Right atrium auricular region (tissue), 2 donors: ENCODE results near the gene DUSP7. TPM values are rescaled to one million over a fixed set of nuclear protein-coding genes. Genes with fewer than 3 reads are reported as not detected.

Experiments
- DNase-seq: peaks from one replicate; pipeline ENCODE4 v3.0.0-alpha.2; 2019; ENCODE audit warnings: low spot score
- H3K27ac ChIP-seq, 2 donors: fragments of 200-600 bp; sonication (generic); 1 replicate in 1 of 2; 2 replicates in 1 of 2; pipeline ENCODE4 v1.5.1; 2016 to 2019
- H3K27me3 ChIP-seq, 2 donors: fragments of 200-600 bp; sonication (generic); one replicate each; pipeline versions ENCODE4 v1.5.1 to v1.6.0; 2017 to 2019
- H3K36me3 ChIP-seq: fragments of 200-600 bp; sonication (generic); one replicate; pipeline ENCODE4 v1.5.1; 2016
- H3K4me1 ChIP-seq, 2 donors: fragments of 200-600 bp; sonication (generic); one replicate each; pipeline versions ENCODE4 v1.5.1 to v1.6.0; 2017 to 2019
- H3K4me3 ChIP-seq, 2 donors: fragments of 200-600 bp; sonication (generic); 1 replicate in 1 of 2; 2 replicates in 1 of 2; pipeline ENCODE4 v1.5.1; 2017 to 2019; ENCODE audit warnings: mild to moderate bottlenecking in 1 of 2, moderate library complexity in 1 of 2
- H3K9me3 ChIP-seq, 2 donors: fragments of 200-600 bp; sonication (generic); one replicate each; pipeline ENCODE4 v1.5.1; 2019
- total RNA-seq, 2 donors: library from RNA; depleted of rRNA; stranded (reverse); fragments of >200 nt; gene quantifications; one replicate each; pipeline ENCODE4 v1.1.0, GENCODE V29; 2016
- TF ChIP-seq, protein P1 (sequence below), 2 donors: fragments of 200-600 bp; sonication (generic); IDR thresholded peaks; one replicate each; pipeline ENCODE4 v1.5.1; 2019; ENCODE audit warnings: antibody characterized with exemption in 2 of 2

The DUSP7 gene
- total RNA-seq, 2 donors from 2014 or later, result 17.7 to 33.7 TPM

- H3K36me3 ChIP-seq, result no peaks in the 10 kb centered on the region
- H3K27ac ChIP-seq, result no peak overlapping the region
- DNase-seq, result no peak
- H3K4me3 ChIP-seq, result no peak overlapping the region
- no peaks in the 10 kb centered on the region for H3K9me3 ChIP-seq
- peaks cover 0 to 59% of the 10 kb centered on the region in 2 donors for H3K4me1 ChIP-seq
- TF ChIP-seq, protein P1, sequence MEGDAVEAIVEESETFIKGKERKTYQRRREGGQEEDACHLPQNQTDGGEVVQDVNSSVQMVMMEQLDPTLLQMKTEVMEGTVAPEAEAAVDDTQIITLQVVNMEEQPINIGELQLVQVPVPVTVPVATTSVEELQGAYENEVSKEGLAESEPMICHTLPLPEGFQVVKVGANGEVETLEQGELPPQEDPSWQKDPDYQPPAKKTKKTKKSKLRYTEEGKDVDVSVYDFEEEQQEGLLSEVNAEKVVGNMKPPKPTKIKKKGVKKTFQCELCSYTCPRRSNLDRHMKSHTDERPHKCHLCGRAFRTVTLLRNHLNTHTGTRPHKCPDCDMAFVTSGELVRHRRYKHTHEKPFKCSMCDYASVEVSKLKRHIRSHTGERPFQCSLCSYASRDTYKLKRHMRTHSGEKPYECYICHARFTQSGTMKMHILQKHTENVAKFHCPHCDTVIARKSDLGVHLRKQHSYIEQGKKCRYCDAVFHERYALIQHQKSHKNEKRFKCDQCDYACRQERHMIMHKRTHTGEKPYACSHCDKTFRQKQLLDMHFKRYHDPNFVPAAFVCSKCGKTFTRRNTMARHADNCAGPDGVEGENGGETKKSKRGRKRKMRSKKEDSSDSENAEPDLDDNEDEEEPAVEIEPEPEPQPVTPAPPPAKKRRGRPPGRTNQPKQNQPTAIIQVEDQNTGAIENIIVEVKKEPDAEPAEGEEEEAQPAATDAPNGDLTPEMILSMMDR (IDR thresholded peaks at IDR 0.05), result no peak
- H3K27me3 ChIP-seq, result no peaks in the 10 kb centered on the region
Observed at GRCh38 chr3:52013802-52014598, 42.4 kb downstream of the DUSP7 start.

- Histone ChIP-seq H3K4me3 (no peak overlapping the region), H3K36me3 (no peaks in the 10 kb centered on the region), H3K4me1 (peaks cover 0 to 51% of the 10 kb centered on the region in 2 donors), H3K9me3 (no peaks in the 10 kb centered on the region), H3K27me3 (no peaks in the 10 kb centered on the region), H3K27ac (peak overlapping the region in 1 of 2 donors; percentile 22)
- TF ChIP-seq, protein P1 (IDR thresholded peaks at IDR 0.05), result no peak
- DNase-seq, result no peak
Observed at GRCh38 chr3:52012699-52013098, 43.7 kb downstream of the DUSP7 start.

DNA sequence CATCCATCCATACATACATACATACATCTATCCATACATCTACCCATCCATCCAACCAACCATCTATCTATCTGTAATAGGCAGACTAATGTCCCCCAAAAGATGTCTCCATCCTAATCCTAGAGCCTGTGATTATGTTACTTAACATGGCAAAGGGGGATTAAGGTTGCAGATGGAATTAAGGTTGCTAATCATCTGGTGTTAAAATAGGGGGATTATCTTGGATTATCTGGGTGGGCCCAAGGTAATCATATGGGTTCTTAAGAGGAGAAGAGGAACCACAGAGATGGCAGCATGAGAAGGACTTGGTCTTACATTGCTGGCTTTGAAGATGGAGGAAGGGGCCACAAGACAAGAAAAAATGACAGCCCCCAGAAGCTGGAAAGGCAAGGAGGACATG lies 45.9 kb downstream of the DUSP7 start:
- TF ChIP-seq, protein P1 (IDR thresholded peaks at IDR 0.05), result no peak
- no peak for DNase-seq
- H3K4me1 ChIP-seq, result peaks cover 0 to 52% of the 10 kb centered on the region in 2 donors

GRCh38 chr3:52007291-52007690 lies 49.1 kb downstream of the DUSP7 start:
- H3K4me3 ChIP-seq, result no peak overlapping the region
- TF ChIP-seq, protein P1 (IDR thresholded peaks at IDR 0.05), result no peak
- no peaks in the 10 kb centered on the region for H3K27me3 ChIP-seq
- no peaks in the 10 kb centered on the region for H3K9me3 ChIP-seq
- H3K27ac ChIP-seq, result peak overlapping the region; percentile 30 to 74
- no peaks in the 10 kb centered on the region for H3K36me3 ChIP-seq
- no peak for DNase-seq
- H3K4me1 ChIP-seq, result peaks cover 0 to 42% of the 10 kb centered on the region in 2 donors

More for the DNA sequence above, 45.9 kb downstream of the DUSP7 start:
- Histone ChIP-seq H3K36me3 (no peaks in the 10 kb centered on the region), H3K27me3 (no peaks in the 10 kb centered on the region), H3K4me3 (no peak overlapping the region), H3K9me3 (no peaks in the 10 kb centered on the region), H3K27ac (no peak overlapping the region)

- Histone ChIP-seq H3K4me1 (peaks cover 0 to 44% of the 10 kb centered on the region in 2 donors), H3K36me3 (no peaks in the 10 kb centered on the region), H3K4me3 (no peak overlapping the region), H3K27ac (peak overlapping the region; percentile 30 to 74), H3K9me3 (no peaks in the 10 kb centered on the region), H3K27me3 (no peaks in the 10 kb centered on the region)
- TF ChIP-seq, protein P1 (IDR thresholded peaks at IDR 0.05), result no peak
- DNase-seq, result no peak
Observed at GRCh38 chr3:52006820-52007133, 49.6 kb downstream of the DUSP7 start.
